Cardiac muscle cell (in vitro differentiated cells and primary cell): ENCODE results near the gene FAM98C. TPM values are rescaled to one million over a fixed set of nuclear protein-coding genes. Genes with fewer than 3 reads are reported as not detected.

ENCODE experiments used
- DNase-seq, 2 donors: peaks; one replicate each; pipeline versions ENCODE4 v3.0.0 to v3.0.0-alpha.2; 2010 to 2017; ENCODE audit warnings: low read depth in 1 of 2, low spot score in 1 of 2
- H3K27ac ChIP-seq: fragments of 200-600 bp; sonication (generic); 2 replicates; pipeline ENCODE4 v1.5.1; 2016
- H3K27me3 ChIP-seq: fragments of 200-600 bp; sonication (generic); 2 replicates; pipeline ENCODE4 v1.6.0; 2016; ENCODE audit warnings: control low read depth
- H3K36me3 ChIP-seq: fragments of 200-600 bp; sonication (generic); 2 replicates; pipeline ENCODE4 v1.5.1; 2016; ENCODE audit warnings: control low read depth
- H3K4me1 ChIP-seq: fragments of 200-600 bp; sonication (generic); 2 replicates; pipeline ENCODE4 v1.8.1; 2017; ENCODE audit warnings: low read depth, mild to moderate bottlenecking, mixed run types
- H3K4me3 ChIP-seq: fragments of 200-600 bp; sonication (generic); 2 replicates; pipeline ENCODE4 v1.5.1; 2016; ENCODE audit warnings: mild to moderate bottlenecking
- H3K9me3 ChIP-seq: fragments of 200-600 bp; sonication (generic); 2 replicates; pipeline ENCODE4 v1.5.1; 2017; ENCODE audit warnings: low read depth, mild to moderate bottlenecking, control low read depth
- polyA plus RNA-seq: library from polyadenylated mRNA; unstranded; fragments of >200 nt; fragmentation: Nextera tagmentation; extraction: Ambion mirVana; gene quantifications from 2 replicates; pipeline ENCODE4 v1.2.1, GENCODE V29; 2016
- total RNA-seq: library from RNA; depleted of rRNA; stranded (reverse); fragments of >200 nt; gene quantifications from 2 replicates; pipeline ENCODE4 v1.2.3, GENCODE V29; 2016
- TF ChIP-seq, protein P1 (sequence below): IDR thresholded peaks from 2 replicates; pipeline ENCODE4 v1.5.1; 2012; ENCODE audit warnings: low read depth, mild to moderate bottlenecking, low read length

The FAM98C gene
- total and polyA plus RNA-seq, 2 experiments from 2014 or later: 20.0 to 35.3 TPM

DNA sequence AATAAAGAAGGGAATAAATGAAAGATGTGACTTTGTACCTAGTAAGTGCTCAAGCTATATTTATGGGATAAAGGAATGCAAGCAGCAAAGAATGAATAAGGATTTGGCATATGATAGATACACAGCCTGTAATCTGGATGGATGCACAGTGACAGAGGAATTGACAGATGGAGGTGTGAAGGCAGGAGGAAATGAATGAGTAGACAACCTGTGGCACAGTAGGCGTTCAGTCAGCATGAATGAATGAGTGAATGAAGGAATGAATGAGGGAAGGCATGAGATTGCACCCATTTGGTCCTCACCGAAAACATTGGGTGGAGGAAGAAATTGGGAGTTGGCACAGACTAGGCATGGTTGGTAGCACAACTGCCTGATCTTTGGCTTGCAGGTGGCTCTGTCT is 33.3 kb upstream of the FAM98C start:
- Histone ChIP-seq H3K4me1 (no peaks in the 10 kb centered on the region), H3K9me3 (no peaks in the 10 kb centered on the region), H3K36me3 (no peaks in the 10 kb centered on the region), H3K27me3 (peaks cover 10% of the 10 kb centered on the region), H3K4me3 (no peak overlapping the region), H3K27ac (no peak overlapping the region)
- TF ChIP-seq, protein P1, sequence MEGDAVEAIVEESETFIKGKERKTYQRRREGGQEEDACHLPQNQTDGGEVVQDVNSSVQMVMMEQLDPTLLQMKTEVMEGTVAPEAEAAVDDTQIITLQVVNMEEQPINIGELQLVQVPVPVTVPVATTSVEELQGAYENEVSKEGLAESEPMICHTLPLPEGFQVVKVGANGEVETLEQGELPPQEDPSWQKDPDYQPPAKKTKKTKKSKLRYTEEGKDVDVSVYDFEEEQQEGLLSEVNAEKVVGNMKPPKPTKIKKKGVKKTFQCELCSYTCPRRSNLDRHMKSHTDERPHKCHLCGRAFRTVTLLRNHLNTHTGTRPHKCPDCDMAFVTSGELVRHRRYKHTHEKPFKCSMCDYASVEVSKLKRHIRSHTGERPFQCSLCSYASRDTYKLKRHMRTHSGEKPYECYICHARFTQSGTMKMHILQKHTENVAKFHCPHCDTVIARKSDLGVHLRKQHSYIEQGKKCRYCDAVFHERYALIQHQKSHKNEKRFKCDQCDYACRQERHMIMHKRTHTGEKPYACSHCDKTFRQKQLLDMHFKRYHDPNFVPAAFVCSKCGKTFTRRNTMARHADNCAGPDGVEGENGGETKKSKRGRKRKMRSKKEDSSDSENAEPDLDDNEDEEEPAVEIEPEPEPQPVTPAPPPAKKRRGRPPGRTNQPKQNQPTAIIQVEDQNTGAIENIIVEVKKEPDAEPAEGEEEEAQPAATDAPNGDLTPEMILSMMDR: no peak
- no peak for DNase-seq

DNA sequence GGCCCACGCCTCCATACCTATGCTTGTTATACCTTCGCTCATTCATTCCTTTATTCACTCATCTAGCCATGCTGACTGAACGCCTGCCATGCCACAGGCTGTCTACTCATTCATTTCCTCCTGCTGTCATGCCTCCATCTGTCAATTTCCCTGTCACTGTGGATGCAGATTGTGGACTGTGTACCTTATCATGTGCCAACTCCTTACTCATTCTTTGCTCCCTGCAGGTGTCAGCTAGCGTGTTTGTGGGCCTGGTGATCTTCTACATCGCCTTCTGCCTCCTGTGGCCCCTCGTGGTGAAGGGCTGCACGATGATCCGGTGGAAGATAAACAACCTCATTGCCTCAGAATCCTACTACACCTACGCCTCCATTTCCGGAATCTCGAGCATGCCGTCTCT is 32.6 kb upstream of the FAM98C start:
- Histone ChIP-seq H3K4me1 (no peaks in the 10 kb centered on the region), H3K36me3 (no peaks in the 10 kb centered on the region), H3K27ac (no peak overlapping the region), H3K27me3 (peaks cover 10% of the 10 kb centered on the region), H3K9me3 (no peaks in the 10 kb centered on the region), H3K4me3 (no peak overlapping the region)
- TF ChIP-seq, protein P1: no peak
- no peak for DNase-seq

GRCh38 chr19:38371081-38371480 is 31.8 kb upstream of the FAM98C start:
- Histone ChIP-seq H3K9me3 (no peaks in the 10 kb centered on the region), H3K27me3 (peaks cover 10% of the 10 kb centered on the region), H3K4me3 (no peak overlapping the region), H3K27ac (no peak overlapping the region), H3K4me1 (no peaks in the 10 kb centered on the region), H3K36me3 (no peaks in the 10 kb centered on the region)
- no peak for DNase-seq
- TF ChIP-seq, protein P1: no peak

- H3K36me3 ChIP-seq: no peaks in the 10 kb centered on the region
- H3K4me3 ChIP-seq: peak overlapping the region; percentile 26
- H3K4me1 ChIP-seq: no peaks in the 10 kb centered on the region
- H3K27me3 ChIP-seq: peaks cover 10% of the 10 kb centered on the region
- TF ChIP-seq, protein P1: no peak
- peak overlapping the region; percentile 69 for H3K27ac ChIP-seq
- H3K9me3 ChIP-seq: no peaks in the 10 kb centered on the region
- DNase-seq: no peak
These were observed 29.0 kb upstream of the FAM98C start for GRCh38 chr19:38373907-38374331.

DNA sequence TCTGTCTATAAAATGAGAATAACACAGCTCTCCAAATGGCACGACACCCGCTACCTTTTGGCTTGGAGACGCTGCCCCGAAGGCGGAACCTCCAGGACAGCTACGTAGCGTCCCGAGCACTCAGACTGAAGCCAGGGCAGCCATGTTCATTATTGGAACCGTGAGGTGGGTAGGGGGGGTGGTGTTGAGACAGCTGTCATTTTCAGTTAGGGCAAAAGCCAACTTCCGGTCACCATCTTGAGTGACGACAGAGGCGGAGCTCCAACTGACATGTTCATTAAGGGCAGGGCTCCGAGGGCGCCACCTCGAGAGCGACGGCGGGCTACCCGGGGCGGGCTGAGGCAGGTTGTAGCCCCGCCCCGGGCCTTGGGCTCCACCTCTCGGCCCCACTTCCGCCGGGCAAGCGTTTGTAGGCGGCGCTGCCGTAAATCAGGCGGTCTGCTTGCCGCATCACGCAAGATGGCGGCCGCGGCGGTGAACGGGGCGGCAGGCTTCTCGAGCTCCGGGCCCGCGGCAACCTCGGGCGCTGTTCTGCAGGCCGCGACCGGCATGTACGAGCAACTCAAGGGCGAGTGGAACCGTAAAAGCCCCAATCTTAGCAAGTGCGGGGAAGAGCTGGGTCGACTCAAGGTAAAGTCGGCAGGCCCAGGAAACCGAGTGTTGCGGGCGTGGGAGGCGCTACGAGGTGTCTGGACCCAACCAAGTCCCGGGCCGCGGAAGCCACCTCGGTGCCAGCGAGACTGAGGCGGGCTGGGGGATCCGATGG is 28.4 kb upstream of the FAM98C start, which contains the start of gene PSMD8:
Gene PSMD8, plus strand, starts transcription at position 240 of the 766 bp plus-strand sequence. Its CDS starts 31 bp downstream, at position 271.
- Histone ChIP-seq H3K27me3 (peaks cover 10% of the 10 kb centered on the region), H3K9me3 (no peaks in the 10 kb centered on the region), H3K4me3 (peak within 1 kb of the TSS; percentile 81), H3K27ac (peak within 1 kb of the TSS; percentile 96), H3K4me1 (no peaks in the 10 kb centered on the region), H3K36me3 (peaks cover 2% of the 10 kb centered on the region)
- peak; percentile 99 for DNase-seq
- TF ChIP-seq, protein P1: peak; percentile 25
